MCF 10A (cell line): ENCODE data around the gene PITPNM3. TPM values are rescaled to one million over a fixed set of nuclear protein-coding genes. Genes with fewer than 3 reads are reported as not detected.

Experiments used
- BruUV-seq: library from RNA; stranded (reverse); fragments of 400-500 nt; replicated peaks from 2 replicates; lab custom pipeline; 2021; lab: Mats Ljungman, UMichigan
- CTCF ChIA-PET: fragments of 300-600 bp; sonication (Branson Sonifier 250); formaldehyde crosslinking; extraction: SDS; loops from one replicate; lab custom pipeline; 2021; ENCODE audit warnings: antibody characterized with exemption, inconsistent platforms; lab: Yijun Ruan, JAX
- POLR2A ChIA-PET: fragments of 300-600, 350-650 bp; sonication (Branson Sonifier 250); formaldehyde crosslinking; extraction: SDS; loops from one replicate; lab custom pipeline; 2020; ENCODE audit warnings: antibody characterized with exemption, inconsistent platforms; lab: Yijun Ruan, JAX
- DNase-seq: peaks from one replicate; pipeline ENCODE4 v3.0.0-alpha.2; 2018; ENCODE audit not compliant: unreplicated experiment
- H3K27ac Mint-ChIP-seq: one replicate; pipeline ENCODE4 v1.8.0; 2022; ENCODE audit warnings: mild to moderate bottlenecking, low read depth, mixed read lengths; ENCODE audit not compliant: unreplicated experiment
- H3K27me3 Mint-ChIP-seq: one replicate; pipeline ENCODE4 v1.8.0; 2022; ENCODE audit warnings: mixed read lengths; ENCODE audit not compliant: insufficient read depth, unreplicated experiment
- H3K36me3 Mint-ChIP-seq: one replicate; pipeline ENCODE4 v1.8.0; 2022; ENCODE audit warnings: mild to moderate bottlenecking, moderate library complexity, mixed read lengths; ENCODE audit not compliant: insufficient read depth, unreplicated experiment
- H3K4me1 Mint-ChIP-seq: one replicate; pipeline ENCODE4 v1.8.0; 2022; ENCODE audit warnings: mixed read lengths; ENCODE audit not compliant: insufficient read depth, unreplicated experiment
- H3K4me3 Mint-ChIP-seq: one replicate; pipeline ENCODE4 v1.8.0; 2022; ENCODE audit warnings: mild to moderate bottlenecking, moderate library complexity, mixed read lengths; ENCODE audit not compliant: unreplicated experiment
- H3K9me3 Mint-ChIP-seq: one replicate; pipeline ENCODE4 v1.8.0; 2022; ENCODE audit warnings: mixed read lengths; ENCODE audit not compliant: unreplicated experiment
- intact Hi-C: fragments of 100-400 bp; cut with micrococcal nuclease; formaldehyde crosslinking; loops from 2 replicates; pipeline ENCODE4 v1.14.1; 2022
- total RNA-seq: library from RNA; stranded (reverse); gene quantifications from 2 replicates; pipeline ENCODE4 v1.2.3, GENCODE V29; 2022
- TF ChIP-seq, protein P1 (sequence below): fragments of 200-600 bp; IDR thresholded peaks from one replicate; pipeline ENCODE4 v1.8.0; 2022; ENCODE audit warnings: antibody characterized with exemption, mild to moderate bottlenecking; ENCODE audit not compliant: unreplicated experiment

The PITPNM3 gene
- total RNA-seq, 1 experiment from 2014 or later, result 22.8 TPM

DNA sequence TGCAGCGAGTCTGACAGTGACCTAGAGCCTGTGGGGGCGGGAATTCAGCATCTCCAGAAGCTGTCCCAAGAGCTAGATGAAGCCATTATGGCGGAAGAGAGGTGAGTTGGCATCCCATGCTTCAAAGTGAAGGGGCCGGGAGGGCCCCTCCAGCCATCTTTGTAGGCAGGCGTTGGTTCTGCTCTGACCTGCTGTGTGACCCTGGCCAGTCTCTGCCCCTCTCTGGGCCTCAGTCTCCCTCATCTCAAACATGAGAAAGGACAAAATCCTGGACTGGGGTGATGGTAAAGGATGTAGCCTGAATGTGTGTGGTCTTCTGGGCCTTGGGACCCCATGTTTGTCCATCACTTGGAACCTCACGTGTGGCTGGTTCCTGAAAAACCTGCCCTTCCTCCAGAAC, 107.0 kb downstream of the PITPNM3 start:
- H3K4me1 Mint-ChIP-seq, result peaks cover 4% of the 10 kb centered on the region
- intact Hi-C loops, result no loop called here
- CTCF ChIA-PET, result interaction anchor here (1.5 kb wide), 1 partner anchor 24 kb away, joined by 4 read pairs; no protein-coding TSS in a partner anchor
- no TSS peak for BruUV-seq
- POLR2A ChIA-PET, result no interaction called here
- H3K27me3 Mint-ChIP-seq, result no peaks in the 10 kb centered on the region
- TF ChIP-seq, protein P1, sequence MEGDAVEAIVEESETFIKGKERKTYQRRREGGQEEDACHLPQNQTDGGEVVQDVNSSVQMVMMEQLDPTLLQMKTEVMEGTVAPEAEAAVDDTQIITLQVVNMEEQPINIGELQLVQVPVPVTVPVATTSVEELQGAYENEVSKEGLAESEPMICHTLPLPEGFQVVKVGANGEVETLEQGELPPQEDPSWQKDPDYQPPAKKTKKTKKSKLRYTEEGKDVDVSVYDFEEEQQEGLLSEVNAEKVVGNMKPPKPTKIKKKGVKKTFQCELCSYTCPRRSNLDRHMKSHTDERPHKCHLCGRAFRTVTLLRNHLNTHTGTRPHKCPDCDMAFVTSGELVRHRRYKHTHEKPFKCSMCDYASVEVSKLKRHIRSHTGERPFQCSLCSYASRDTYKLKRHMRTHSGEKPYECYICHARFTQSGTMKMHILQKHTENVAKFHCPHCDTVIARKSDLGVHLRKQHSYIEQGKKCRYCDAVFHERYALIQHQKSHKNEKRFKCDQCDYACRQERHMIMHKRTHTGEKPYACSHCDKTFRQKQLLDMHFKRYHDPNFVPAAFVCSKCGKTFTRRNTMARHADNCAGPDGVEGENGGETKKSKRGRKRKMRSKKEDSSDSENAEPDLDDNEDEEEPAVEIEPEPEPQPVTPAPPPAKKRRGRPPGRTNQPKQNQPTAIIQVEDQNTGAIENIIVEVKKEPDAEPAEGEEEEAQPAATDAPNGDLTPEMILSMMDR, result no peak
- no peaks in the 10 kb centered on the region for H3K9me3 Mint-ChIP-seq
- H3K36me3 Mint-ChIP-seq, result peaks cover 10% of the 10 kb centered on the region
- no peak overlapping the region for H3K4me3 Mint-ChIP-seq
- DNase-seq, result no peak
- H3K27ac Mint-ChIP-seq, result no peak overlapping the region

DNA sequence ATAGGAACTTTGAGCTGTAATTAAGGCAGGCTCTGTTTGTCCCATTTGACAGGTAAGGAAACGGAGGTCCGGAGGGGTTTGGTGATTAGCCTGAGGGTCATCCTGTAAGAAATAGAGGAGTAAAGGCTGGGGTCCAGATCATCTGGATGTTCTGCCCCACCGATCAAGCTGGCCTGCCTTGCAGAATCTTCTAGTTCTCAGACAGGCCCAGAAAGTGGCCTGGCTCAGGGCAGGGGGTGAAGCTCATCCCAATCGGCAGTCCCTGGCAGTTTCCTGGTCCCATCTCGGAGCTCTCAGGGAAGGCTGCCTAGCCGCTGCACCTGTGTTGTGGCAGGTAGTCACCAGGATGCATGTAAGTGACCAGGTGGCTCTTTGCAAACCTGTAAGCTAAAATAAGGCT, 107.9 kb downstream of the PITPNM3 start:
- no peaks in the 10 kb centered on the region for H3K9me3 Mint-ChIP-seq
- POLR2A ChIA-PET, result no interaction called here

DNA sequence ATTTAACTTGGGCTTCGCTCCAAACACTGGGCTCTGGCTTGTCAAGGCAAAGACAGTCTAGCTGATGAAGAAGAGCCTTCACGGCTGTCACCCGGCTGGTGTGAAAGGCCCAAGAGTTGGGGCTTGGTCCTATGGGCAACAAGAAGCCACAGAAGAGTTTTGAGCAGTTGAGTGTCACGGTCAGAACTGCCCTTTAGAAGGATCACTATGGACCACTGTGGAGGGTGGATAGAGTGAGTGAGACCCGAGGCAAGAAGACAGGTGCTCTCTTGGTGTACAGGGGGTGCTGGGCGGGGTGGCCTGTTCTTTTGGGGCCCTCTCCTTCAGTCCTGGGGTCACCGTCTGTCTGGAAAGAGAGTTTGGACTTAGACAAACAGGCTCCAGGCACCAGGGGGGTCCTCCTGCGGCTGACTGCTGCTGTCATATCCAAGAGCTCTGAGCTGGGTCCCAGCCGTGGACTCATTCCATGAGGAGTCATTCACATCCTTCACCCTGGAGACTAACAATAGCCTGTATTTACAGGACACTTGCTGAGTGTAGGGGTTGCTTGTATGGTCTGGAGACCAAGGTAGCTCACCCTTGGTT, 109.7 kb downstream of the PITPNM3 start:
- Mint-ChIP-seq H3K36me3 (peaks cover 10% of the 10 kb centered on the region), H3K9me3 (no peaks in the 10 kb centered on the region), H3K4me3 (no peak overlapping the region), H3K27me3 (no peaks in the 10 kb centered on the region), H3K27ac (no peak overlapping the region), H3K4me1 (peaks cover 13% of the 10 kb centered on the region)
- intact Hi-C loops, result no loop called here
- ChIA-PET POLR2A (interaction anchor here (0.6 kb wide), 1 partner anchor 26 kb away, joined by 3 read pairs; no protein-coding TSS in a partner anchor), CTCF (interaction anchor here (0.6 to 1.4 kb wide), 4 partner anchors 10 to 1254 kb away, joined by 3 read pairs; no protein-coding TSS in a partner anchor)
- no TSS peak for BruUV-seq
- no peak for DNase-seq
- TF ChIP-seq, protein P1, result no peak

More for the DNA sequence above, 107.9 kb downstream of the PITPNM3 start:
- TF ChIP-seq, protein P1, result no peak
- Mint-ChIP-seq H3K4me3 (no peak overlapping the region), H3K27ac (no peak overlapping the region), H3K36me3 (peaks cover 10% of the 10 kb centered on the region), H3K4me1 (peaks cover 9% of the 10 kb centered on the region), H3K27me3 (no peaks in the 10 kb centered on the region)
- intact Hi-C loops, result no loop called here
- CTCF ChIA-PET, result interaction anchor here (0.6 to 1.5 kb wide), 3 partner anchors 23 to 714 kb away, joined by 3 to 5 read pairs (median 4); no protein-coding TSS in a partner anchor
- BruUV-seq, result no TSS peak
- no peak for DNase-seq

DNA sequence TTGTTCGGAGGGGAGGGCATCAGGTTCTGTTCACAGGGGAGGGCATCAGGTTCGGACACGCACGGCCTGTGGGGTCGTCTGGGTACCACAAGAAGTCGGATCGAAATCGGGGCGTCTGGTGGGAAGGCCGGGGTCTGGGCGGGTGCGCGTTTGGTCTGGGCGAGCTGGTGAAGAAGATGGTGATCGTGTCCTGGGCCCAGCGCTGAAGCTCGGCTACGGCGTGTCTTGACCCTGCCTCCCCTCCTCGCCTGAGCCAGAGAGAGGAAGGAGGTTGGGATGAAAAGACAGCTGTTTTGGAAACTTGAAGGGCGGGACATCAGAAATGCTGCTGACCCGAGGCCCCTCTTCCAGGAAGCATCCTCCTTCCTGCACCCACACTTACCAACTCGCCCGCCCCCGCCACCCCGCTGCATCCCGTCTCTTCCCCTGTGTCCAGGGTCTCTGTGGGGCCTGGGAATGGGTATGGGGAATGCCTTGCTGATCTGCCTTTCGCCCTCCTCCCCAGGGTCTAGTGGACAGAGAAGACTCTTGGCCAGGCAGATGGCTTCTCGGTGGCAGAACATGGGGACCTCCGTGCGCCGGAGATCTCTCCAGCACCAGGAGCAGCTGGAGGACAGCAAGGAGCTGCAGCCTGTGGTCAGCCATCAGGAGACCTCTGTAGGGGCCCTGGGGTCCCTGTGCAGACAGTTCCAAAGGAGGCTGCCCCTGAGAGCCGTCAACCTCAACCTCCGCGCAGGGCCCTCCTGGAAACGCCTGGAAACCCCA, 111.6 kb downstream of the PITPNM3 start:
- no peaks in the 10 kb centered on the region for H3K36me3 Mint-ChIP-seq
- ChIA-PET CTCF (interaction anchor here (0.6 to 0.7 kb wide), 3 partner anchors 102 to 983 kb away, joined by 3 read pairs; partner anchors contain the start of gene SLC2A4), POLR2A (interaction anchor here (0.6 to 1.3 kb wide), 5 partner anchors 62 to 1009 kb away, joined by 3 read pairs; partner anchors contain the start of genes DERL2 and MIS12)
- peaks cover 13% of the 10 kb centered on the region for H3K4me1 Mint-ChIP-seq
- BruUV-seq, result no TSS peak
- no peaks in the 10 kb centered on the region for H3K9me3 Mint-ChIP-seq
- peak overlapping the region; percentile 40 for H3K27ac Mint-ChIP-seq
- H3K27me3 Mint-ChIP-seq, result no peaks in the 10 kb centered on the region
- DNase-seq, result no peak
- TF ChIP-seq, protein P1, result no peak
- intact Hi-C loops, result no loop called here
- H3K4me3 Mint-ChIP-seq, result peak overlapping the region; percentile 78
